ENCODE measurements around the gene ARHGEF26.

ARHGEF26 gene

GRCh38 chr3:154197751-154198150, 76.6 kb downstream of the ARHGEF26 start:
- H3K27ac ChIP-seq = no peak overlapping the region
- TF ChIP-seq ZFX (IDR thresholded peaks at IDR 0.05; ENCODE audit: borderline replicate concordance) = no peak
- TF ChIP-seq CTCF (IDR thresholded peaks at IDR 0.05) = no peak

- TF ChIP-seq CTCF (IDR thresholded peaks at IDR 0.05) = no peak
- no peak for TF ChIP-seq ZFX (IDR thresholded peaks at IDR 0.05; ENCODE audit: borderline replicate concordance)
- no peak overlapping the region for H3K27ac ChIP-seq
These were observed 88.3 kb downstream of the ARHGEF26 start for GRCh38 chr3:154209499-154209898.

GRCh38 chr3:154210986-154211385, 89.8 kb downstream of the ARHGEF26 start:
- no peak for TF ChIP-seq CTCF (IDR thresholded peaks at IDR 0.05)
- TF ChIP-seq ZFX (IDR thresholded peaks at IDR 0.05; ENCODE audit: borderline replicate concordance) = no peak
- no peak overlapping the region for H3K27ac ChIP-seq

- H3K27ac ChIP-seq = no peak overlapping the region
- TF ChIP-seq CTCF (IDR thresholded peaks at IDR 0.05) = no peak
- TF ChIP-seq ZFX (IDR thresholded peaks at IDR 0.05; ENCODE audit: borderline replicate concordance) = no peak
These were observed 93.1 kb downstream of the ARHGEF26 start for GRCh38 chr3:154214306-154214705.

- H3K27ac ChIP-seq = no peak overlapping the region
- TF ChIP-seq CTCF (IDR thresholded peaks at IDR 0.05) (no peak), ZFX (IDR thresholded peaks at IDR 0.05; ENCODE audit: borderline replicate concordance) (no peak)
These were observed 96.5 kb downstream of the ARHGEF26 start for GRCh38 chr3:154217671-154218070.

- TF ChIP-seq ZFX (IDR thresholded peaks at IDR 0.05; ENCODE audit: borderline replicate concordance) (no peak), CTCF (IDR thresholded peaks at IDR 0.05) (no peak)
- no peak overlapping the region for H3K27ac ChIP-seq
These were observed 97.5 kb downstream of the ARHGEF26 start for GRCh38 chr3:154218728-154219127.

- TF ChIP-seq CTCF (IDR thresholded peaks at IDR 0.05) (no peak), ZFX (IDR thresholded peaks at IDR 0.05; ENCODE audit: borderline replicate concordance) (no peak)
These were observed 99.3 kb downstream of the ARHGEF26 start for GRCh38 chr3:154220462-154220861.

More at GRCh38 chr3:154220462-154220861, 99.3 kb downstream of the ARHGEF26 start:
- no peak overlapping the region for H3K27ac ChIP-seq
